ENCODE results near the gene SERPINF2.
"Not testable (repeated sequence)": the region's sequence is repeated elsewhere in the genome, so short reads cannot be mapped to it uniquely, and the experiment has no call there.

Gene SERPINF2

GRCh38 chr17:1736348-1737281 lies 6.1 kb upstream of the SERPINF2 start:
- no peak for DNase-seq

- no peak for DNase-seq
These were observed 5.0 kb upstream of the SERPINF2 start for GRCh38 chr17:1737531-1738291.

GRCh38 chr17:1741899-1742298 lies 772 bp upstream of the SERPINF2 start:
- not testable (repeated sequence) for DNase-seq

- DNase-seq, result no peak
These were observed 393 bp downstream of the SERPINF2 start for GRCh38 chr17:1743088-1743439.

- no peak for DNase-seq
These were observed 2.2 kb downstream of the SERPINF2 start for GRCh38 chr17:1744551-1745512.

- DNase-seq, result no peak
These were observed 2.9 kb downstream of the SERPINF2 start for GRCh38 chr17:1745513-1746020.

- DNase-seq, result no peak
These were observed 4.4 kb downstream of the SERPINF2 start for GRCh38 chr17:1746975-1747543.

GRCh38 chr17:1750628-1751027 lies 8.0 kb downstream of the SERPINF2 start:
- DNase-seq, result no peak

- no peak for DNase-seq
These were observed 10.0 kb downstream of the SERPINF2 start for GRCh38 chr17:1752425-1753262.

GRCh38 chr17:1753767-1754429 lies 11.2 kb downstream of the SERPINF2 start:
- DNase-seq, result no peak

GRCh38 chr17:1754430-1755112 lies 11.9 kb downstream of the SERPINF2 start:
- no peak for DNase-seq

- DNase-seq, result no peak
These were observed 12.7 kb downstream of the SERPINF2 start for GRCh38 chr17:1755252-1755826.

GRCh38 chr17:1755827-1756262 lies 13.2 kb downstream of the SERPINF2 start:
- DNase-seq, result no peak

- no peak for DNase-seq
These were observed 16.1 kb downstream of the SERPINF2 start for GRCh38 chr17:1758807-1759206.

GRCh38 chr17:1759529-1759928 lies 16.9 kb downstream of the SERPINF2 start:
- DNase-seq, result no peak

- no peak for DNase-seq
These were observed 19.7 kb downstream of the SERPINF2 start for GRCh38 chr17:1762233-1762900.

- no peak for DNase-seq
These were observed 20.5 kb downstream of the SERPINF2 start for GRCh38 chr17:1762901-1763898.

GRCh38 chr17:1764284-1764683 lies 21.6 kb downstream of the SERPINF2 start:
- no peak for DNase-seq
